ENCODE results near the gene SRI. TPM values are rescaled to one million over a fixed set of nuclear protein-coding genes. Genes with fewer than 3 reads are reported as not detected.
A peak's percentile ranks its signal among the peaks of the same experiment; 100 is the strongest.

The SRI gene
- total RNA-seq, 3 donors from 2014 or later: 69.1 to 115 (median 90.9) TPM

GRCh38 chr7:88224601-88225275, 4.9 kb upstream of the SRI start:
- Histone ChIP-seq H3K27ac (peak overlapping the region; percentile 22 to 38), H3K36me3 (no peaks in the 10 kb centered on the region), H3K4me1 (no peaks in the 10 kb centered on the region), H3K9me3 (no peaks in the 10 kb centered on the region), H3K27me3 (no peaks in the 10 kb centered on the region), H3K4me3 (no peak overlapping the region)
- no peak for TF ChIP-seq POLR2A (IDR thresholded peaks at IDR 0.05)
- TF ChIP-seq POLR2AphosphoS5 (IDR thresholded peaks at IDR 0.05): no peak
- TF ChIP-seq CTCF (IDR thresholded peaks at IDR 0.05): no peak
- no peak for DNase-seq (ENCODE audit: low spot score in 2 of 2)
- intact Hi-C loops (cut with DNase I; ENCODE audit: low total_unique reads): no loop called here

- H3K4me3 ChIP-seq: no peak overlapping the region
- intact Hi-C loops (cut with DNase I; ENCODE audit: low total_unique reads): no loop called here
- no peak for TF ChIP-seq CTCF (IDR thresholded peaks at IDR 0.05)
- DNase-seq (ENCODE audit: low spot score in 2 of 2): no peak
- H3K27me3 ChIP-seq: no peaks in the 10 kb centered on the region
- H3K36me3 ChIP-seq: no peaks in the 10 kb centered on the region
- H3K27ac ChIP-seq: no peak overlapping the region
- no peaks in the 10 kb centered on the region for H3K9me3 ChIP-seq
- peaks cover 0 to 2% of the 10 kb centered on the region in 2 donors for H3K4me1 ChIP-seq
Observed at GRCh38 chr7:88223265-88223664, 3.4 kb upstream of the SRI start.

- intact Hi-C loops (cut with DNase I; ENCODE audit: low total_unique reads): no loop called here
- peak overlapping the region; percentile 92 to 93 for H3K27ac ChIP-seq
Observed at GRCh38 chr7:88218836-88219605, 817 bp downstream of the SRI start.

GRCh38 chr7:88218429-88218745, 1.5 kb downstream of the SRI start:
- TF ChIP-seq CTCF (IDR thresholded peaks at IDR 0.05) (no peak), POLR2AphosphoS5 (IDR thresholded peaks at IDR 0.05) (no peak), POLR2A (IDR thresholded peaks at IDR 0.05) (no peak)
- intact Hi-C loops (cut with DNase I; ENCODE audit: low total_unique reads): no loop called here
- no peaks in the 10 kb centered on the region for H3K9me3 ChIP-seq
- peaks cover 4% of the 10 kb centered on the region for H3K36me3 ChIP-seq
- H3K4me1 ChIP-seq: peaks cover 0 to 15% of the 10 kb centered on the region in 2 donors
- H3K27ac ChIP-seq: peak overlapping the region; percentile 26 to 92
- H3K4me3 ChIP-seq: peak overlapping the region; percentile 77 to 98 (median 93)
- H3K27me3 ChIP-seq: no peaks in the 10 kb centered on the region
- no peak for DNase-seq (ENCODE audit: low spot score in 2 of 2)

More at GRCh38 chr7:88218836-88219605, 817 bp downstream of the SRI start:
- Histone ChIP-seq H3K36me3 (peaks cover 4% of the 10 kb centered on the region), H3K9me3 (no peaks in the 10 kb centered on the region), H3K27me3 (no peaks in the 10 kb centered on the region), H3K4me3 (peak overlapping the region; percentile 77 to 98 (median 93)), H3K4me1 (peaks cover 0 to 15% of the 10 kb centered on the region in 2 donors)
- peak; percentile 48 to 58 for DNase-seq (ENCODE audit: low spot score in 2 of 2)
- no peak for TF ChIP-seq CTCF (IDR thresholded peaks at IDR 0.05)
- no peak for TF ChIP-seq POLR2A (IDR thresholded peaks at IDR 0.05)
